ENCODE results near the gene CCSER1. TPM values are rescaled to one million over a fixed set of nuclear protein-coding genes. Genes with fewer than 3 reads are reported as not detected.

Gene CCSER1
- polyA plus RNA-seq, 3 donors, result 0.09 to 0.75 (median 0.13) TPM

DNA sequence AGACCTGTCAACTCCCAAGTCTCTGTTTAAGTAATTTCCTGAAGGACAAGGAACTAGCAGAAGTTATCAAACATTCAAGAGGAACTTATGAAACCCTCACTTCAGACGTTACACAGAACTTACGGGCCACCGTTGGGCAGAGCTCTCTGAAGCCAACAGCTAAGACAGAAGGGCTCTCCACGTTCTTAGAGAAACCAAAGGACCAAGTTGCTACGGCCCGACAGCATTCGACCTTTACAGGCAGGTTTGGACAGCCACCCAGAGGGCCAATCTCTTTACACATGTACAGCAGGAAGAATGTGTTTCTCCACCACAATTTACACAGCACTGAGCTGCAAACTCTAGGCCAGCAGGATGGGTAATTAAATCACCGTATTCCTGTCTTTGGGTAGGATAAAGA lies 1471.5 kb downstream of the CCSER1 start:
- Histone ChIP-seq H3K9ac (ENCODE audit: insufficient read depth, low read length, poor library complexity, severe bottlenecking) (no peak overlapping the region), H3K27ac (ENCODE audit: low read depth in 1 of 2, low read length in 2 of 2) (no peak overlapping the region), H3K36me3 (replicated peaks in 1 of 2; ENCODE audit: control insufficient read depth in 1 of 2, insufficient read depth in 2 of 2, low read length in 2 of 2) (no peaks in the 10 kb centered on the region), H3K4me3 (replicated peaks in 1 of 3; ENCODE audit: low read depth in 2 of 3, low read length in 3 of 3) (no peak overlapping the region), H4K20me1 (ENCODE audit: insufficient read depth, low read length) (no peaks in the 10 kb centered on the region), H3K27me3 (ENCODE audit: control insufficient read depth in 2 of 2, insufficient read depth in 2 of 2, low read length in 2 of 2) (no peaks in the 10 kb centered on the region), H2AFZ (ENCODE audit: insufficient read depth, low read depth, low read length, poor library complexity, severe bottlenecking) (no peak overlapping the region), H3K4me1 (ENCODE audit: control insufficient read depth in 1 of 2, insufficient read depth in 2 of 2, low read length in 2 of 2) (no peaks in the 10 kb centered on the region), H3K79me2 (ENCODE audit: insufficient read depth, low read length) (no peaks in the 10 kb centered on the region), H3K9me3 (replicated peaks in 1 of 2; ENCODE audit: control insufficient read depth in 1 of 2, insufficient read depth in 1 of 2, low read length in 2 of 2) (no peaks in the 10 kb centered on the region), H3K4me2 (replicated peaks; ENCODE audit: extremely low read depth, low read length, poor library complexity, severe bottlenecking) (no peak overlapping the region)
- no peaks in the 10 kb centered on the region for H3K4me1 Mint-ChIP-seq
- H3K27me3 Mint-ChIP-seq (ENCODE audit: low read depth in 3 of 3), result no peaks in the 10 kb centered on the region
- H3K9me3 Mint-ChIP-seq, result peaks cover 0 to 4% (median 2%) of the 10 kb centered on the region in 7 donors
- H3K36me3 Mint-ChIP-seq, result no peaks in the 10 kb centered on the region
- no peak for DNase-seq
- H3K27ac Mint-ChIP-seq, result no peak overlapping the region
- no peak overlapping the region for H3K4me3 Mint-ChIP-seq
- 92% methylated on average over 7 of the region's 8 CpGs for WGBS (ENCODE audit: insufficient coverage)
- intact Hi-C loops (cut with micrococcal nuclease), result no loop called here
- TF ChIP-seq, protein P1, sequence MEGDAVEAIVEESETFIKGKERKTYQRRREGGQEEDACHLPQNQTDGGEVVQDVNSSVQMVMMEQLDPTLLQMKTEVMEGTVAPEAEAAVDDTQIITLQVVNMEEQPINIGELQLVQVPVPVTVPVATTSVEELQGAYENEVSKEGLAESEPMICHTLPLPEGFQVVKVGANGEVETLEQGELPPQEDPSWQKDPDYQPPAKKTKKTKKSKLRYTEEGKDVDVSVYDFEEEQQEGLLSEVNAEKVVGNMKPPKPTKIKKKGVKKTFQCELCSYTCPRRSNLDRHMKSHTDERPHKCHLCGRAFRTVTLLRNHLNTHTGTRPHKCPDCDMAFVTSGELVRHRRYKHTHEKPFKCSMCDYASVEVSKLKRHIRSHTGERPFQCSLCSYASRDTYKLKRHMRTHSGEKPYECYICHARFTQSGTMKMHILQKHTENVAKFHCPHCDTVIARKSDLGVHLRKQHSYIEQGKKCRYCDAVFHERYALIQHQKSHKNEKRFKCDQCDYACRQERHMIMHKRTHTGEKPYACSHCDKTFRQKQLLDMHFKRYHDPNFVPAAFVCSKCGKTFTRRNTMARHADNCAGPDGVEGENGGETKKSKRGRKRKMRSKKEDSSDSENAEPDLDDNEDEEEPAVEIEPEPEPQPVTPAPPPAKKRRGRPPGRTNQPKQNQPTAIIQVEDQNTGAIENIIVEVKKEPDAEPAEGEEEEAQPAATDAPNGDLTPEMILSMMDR (IDR thresholded peaks at IDR 0.05), result no peak

DNA sequence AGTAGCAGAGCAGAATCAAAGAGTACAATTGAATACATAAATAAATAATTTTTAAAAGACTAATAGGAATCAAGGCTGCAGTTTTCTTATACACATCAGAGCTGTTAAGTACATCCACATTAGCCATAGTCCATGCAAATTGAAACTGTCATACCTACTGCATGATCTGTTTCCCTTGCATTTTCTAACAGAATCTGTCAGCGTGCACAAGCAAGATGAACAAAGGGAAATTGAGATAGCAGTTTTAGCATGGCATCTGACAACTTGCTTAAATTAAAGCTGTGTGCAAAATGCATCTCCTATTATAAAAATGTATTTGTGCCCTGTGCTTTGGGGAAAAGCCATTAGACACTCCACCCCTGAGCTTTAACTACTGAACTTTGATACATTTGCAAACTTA lies 1473.1 kb downstream of the CCSER1 start:
- Mint-ChIP-seq H3K4me3 (no peak overlapping the region), H3K4me1 (no peaks in the 10 kb centered on the region), H3K36me3 (no peaks in the 10 kb centered on the region), H3K27me3 (ENCODE audit: low read depth in 3 of 3) (no peaks in the 10 kb centered on the region), H3K9me3 (peaks cover 0 to 4% (median 2%) of the 10 kb centered on the region in 7 donors), H3K27ac (no peak overlapping the region)
- TF ChIP-seq, protein P1 (IDR thresholded peaks at IDR 0.05), result no peak
- no peaks in the 10 kb centered on the region for H3K27me3 ChIP-seq (ENCODE audit: control insufficient read depth in 2 of 2, insufficient read depth in 2 of 2, low read length in 2 of 2)
- H3K9ac ChIP-seq (ENCODE audit: insufficient read depth, low read length, poor library complexity, severe bottlenecking), result no peak overlapping the region
- H3K4me1 ChIP-seq (ENCODE audit: control insufficient read depth in 1 of 2, insufficient read depth in 2 of 2, low read length in 2 of 2), result no peaks in the 10 kb centered on the region
- no peak for DNase-seq
- H3K79me2 ChIP-seq (ENCODE audit: insufficient read depth, low read length), result no peaks in the 10 kb centered on the region
- no CpG with 5 or more reads among the region's 1 CpG for WGBS (ENCODE audit: insufficient coverage)
- H2AFZ ChIP-seq (ENCODE audit: insufficient read depth, low read depth, low read length, poor library complexity, severe bottlenecking), result no peak overlapping the region
- H3K9me3 ChIP-seq (replicated peaks in 1 of 2; ENCODE audit: control insufficient read depth in 1 of 2, insufficient read depth in 1 of 2, low read length in 2 of 2), result no peaks in the 10 kb centered on the region
- intact Hi-C loops (cut with micrococcal nuclease), result no loop called here
- H4K20me1 ChIP-seq (ENCODE audit: insufficient read depth, low read length), result no peaks in the 10 kb centered on the region
- no peak overlapping the region for H3K27ac ChIP-seq (ENCODE audit: low read depth in 1 of 2, low read length in 2 of 2)
- H3K36me3 ChIP-seq (replicated peaks in 1 of 2; ENCODE audit: control insufficient read depth in 1 of 2, insufficient read depth in 2 of 2, low read length in 2 of 2), result no peaks in the 10 kb centered on the region
- no peak overlapping the region for H3K4me2 ChIP-seq (replicated peaks; ENCODE audit: extremely low read depth, low read length, poor library complexity, severe bottlenecking)
- H3K4me3 ChIP-seq (replicated peaks in 1 of 3; ENCODE audit: low read depth in 2 of 3, low read length in 3 of 3), result no peak overlapping the region

All from CD14-positive monocyte (primary cell).